Ovary (tissue), 3 donors: ENCODE results near the gene SPG11.

Experiments
- CTCF ChIP-seq, 3 donors: fragments of 450-650 bp in 2 of 3; fragments of 200-600 bp in 1 of 3; IDR thresholded peaks; one replicate each; pipeline versions ENCODE4 v1.5.1 to v1.8.0; 2016 to 2022; ENCODE audit warnings: antibody characterized with exemption in 3 of 3, mild to moderate bottlenecking in 1 of 3
- POLR2A ChIP-seq: fragments of 450-650 bp; IDR thresholded peaks from one replicate; pipeline ENCODE4 v1.6.1; 2017; ENCODE audit warnings: antibody characterized with exemption, mild to moderate bottlenecking, moderate library complexity
- donor health status: DM: no; HTN: no; CAD: no.

- TF ChIP-seq CTCF (IDR thresholded peaks at IDR 0.05): no peak
- TF ChIP-seq POLR2A: peak; percentile 99
Observed at GRCh38 chr15:44711096-44711742, 47.8 kb upstream of the SPG11 start, which contains the start of the genes B2M and PATL2.
